Endothelial cell of umbilical vein (primary cell): Measurements from ENCODE around the gene CHSY1. TPM values are rescaled to one million over a fixed set of nuclear protein-coding genes. Genes with fewer than 3 reads are reported as not detected.

ENCODE experiments used
- BruUV-seq: library from RNA; stranded (reverse); fragments of 400-500 nt; replicated peaks from 2 replicates; lab custom pipeline; 2021; lab: Mats Ljungman, UMichigan
- CTCF ChIA-PET: fragments of 300-600, 350-600 bp; sonication (Branson Sonifier 250); formaldehyde crosslinking; loops from one replicate; lab custom pipeline; 2021; ENCODE audit warnings: antibody characterized with exemption, inconsistent platforms; lab: Charles Lee
- POLR2A ChIA-PET: fragments of 300-600, 350-600 bp; sonication (Branson Sonifier 250); formaldehyde crosslinking; loops from one replicate; lab custom pipeline; 2021; ENCODE audit warnings: antibody characterized with exemption, inconsistent platforms; lab: Charles Lee
- DNase-seq: peaks from one replicate; pipeline ENCODE4 v3.0.0-alpha.2; 2011; ENCODE audit warnings: low read depth, low spot score
- FAIRE-seq: peaks from 2 replicates; lab custom pipeline; 2011; peaks lifted over from hg19 to GRCh38; lab: Jason Lieb, UNC
- H2AFZ ChIP-seq: 2 replicates; pipeline ENCODE4 v1.6.0; 2012; ENCODE audit warnings: low read depth, low read length, control low read depth, inconsistent platforms
- H3K27ac ChIP-seq: 2 replicates; pipeline ENCODE4 v1.5.1; 2011; ENCODE audit warnings: low read depth, mild to moderate bottlenecking, control low read depth, low read length, moderate library complexity; ENCODE audit not compliant: insufficient read depth
- H3K27me3 ChIP-seq, 2 experiments: 2 replicates each; pipeline versions ENCODE4 v1.6.0 to v1.6.1; 2011; ENCODE audit warnings: low read length in 2 of 2, mixed read lengths in 1 of 2; ENCODE audit not compliant: control insufficient read depth in 2 of 2, insufficient read depth in 2 of 2
- H3K36me3 ChIP-seq, 2 experiments: 2 replicates in 1 of 2; 3 replicates in 1 of 2; pipeline ENCODE4 v1.5.1; 2011; ENCODE audit warnings: low read length in 2 of 2, mild to moderate bottlenecking in 1 of 2, moderate library complexity in 1 of 2; ENCODE audit not compliant: control insufficient read depth in 2 of 2, insufficient read depth in 2 of 2; ENCODE audit errors: extremely low read depth in 1 of 2
- H3K4me1 ChIP-seq: 3 replicates; pipeline ENCODE4 v1.5.1; 2011; ENCODE audit warnings: mild to moderate bottlenecking, low read length; ENCODE audit not compliant: control insufficient read depth, insufficient read depth; ENCODE audit errors: extremely low read depth
- H3K4me2 ChIP-seq: 2 replicates; pipeline ENCODE4 v1.6.1; 2011; ENCODE audit warnings: low read length, control low read depth, mixed read lengths; ENCODE audit not compliant: insufficient read depth
- H3K4me3 ChIP-seq, 3 experiments: fragments of 200-600 bp in 1 of 3; sonication (generic), shearing (Covaris generic) in 1 of 3; replicated peaks in 1 of 3; 2 replicates each; pipeline ENCODE4 v1.5.1; 2011 to 2016; ENCODE audit warnings: control low read depth in 3 of 3, low read length in 3 of 3, mild to moderate bottlenecking in 2 of 3, inconsistent platforms in 1 of 3, low read depth in 1 of 3, moderate library complexity in 1 of 3; ENCODE audit not compliant: insufficient read depth in 1 of 3
- H3K79me2 ChIP-seq: 2 replicates; pipeline ENCODE4 v1.6.0; 2012; ENCODE audit warnings: low read length, inconsistent platforms; ENCODE audit not compliant: control insufficient read depth, insufficient read depth
- H3K9ac ChIP-seq: replicated peaks from 2 replicates; pipeline ENCODE3; 2011; ENCODE audit warnings: low read length, control low read depth; ENCODE audit not compliant: insufficient read depth; ENCODE audit errors: extremely low read depth
- H3K9me1 ChIP-seq: replicated peaks from 3 replicates; pipeline ENCODE4 v1.6.0; 2011; ENCODE audit warnings: mild to moderate bottlenecking, low read length; ENCODE audit not compliant: control insufficient read depth, insufficient read depth; ENCODE audit errors: extremely low read depth
- H3K9me3 ChIP-seq: replicated peaks from 2 replicates; pipeline ENCODE4 v1.5.1; 2012; ENCODE audit warnings: low read length, inconsistent platforms; ENCODE audit not compliant: control insufficient read depth, insufficient read depth
- H4K20me1 ChIP-seq: replicated peaks from 2 replicates; pipeline ENCODE3; 2011; ENCODE audit warnings: mild to moderate bottlenecking, low read length; ENCODE audit not compliant: control insufficient read depth, insufficient read depth; ENCODE audit errors: extremely low read depth
- EZH2 ChIP-seq: IDR thresholded peaks from 2 replicates; pipeline ENCODE4 v1.6.1; 2012; ENCODE audit warnings: borderline replicate concordance, low read depth, mild to moderate bottlenecking, moderate library complexity, low read length, inconsistent platforms; ENCODE audit not compliant: severe bottlenecking
- FOS ChIP-seq: IDR thresholded peaks from 2 replicates; pipeline ENCODE4 v1.6.1; 2011; ENCODE audit warnings: mild to moderate bottlenecking, low read length, moderate library complexity, borderline replicate concordance; ENCODE audit not compliant: insufficient read depth
- JUN ChIP-seq: IDR thresholded peaks from 2 replicates; pipeline ENCODE4 v1.6.1; 2011; ENCODE audit warnings: borderline replicate concordance, low read depth; ENCODE audit not compliant: insufficient read length, insufficient read depth
- MAX ChIP-seq: IDR thresholded peaks from 2 replicates; pipeline ENCODE4 v1.6.1; 2011; ENCODE audit not compliant: insufficient read depth, insufficient read length
- MYC ChIP-seq: IDR thresholded peaks from one replicate; pipeline ENCODE4 v1.6.1; 2011; ENCODE audit warnings: mild to moderate bottlenecking, low read depth, low read length
- POLR2A ChIP-seq: IDR thresholded peaks from 2 replicates; pipeline ENCODE4 v1.6.1; 2012; ENCODE audit warnings: low read depth, mild to moderate bottlenecking, control low read depth, low read length
- POLR2AphosphoS5 ChIP-seq: IDR thresholded peaks from 2 replicates; pipeline ENCODE4 v1.6.1; 2012; ENCODE audit warnings: low read depth, mild to moderate bottlenecking, control low read depth, low read length, moderate library complexity; ENCODE audit not compliant: insufficient read depth
- dilution Hi-C: fragments of 300-500 bp; cut with MboI; formaldehyde crosslinking; loops from one replicate; pipeline ENCODE4 v1.15.0; 2019; ENCODE audit warnings: low sequenced_read_pairs; ENCODE audit not compliant: extremely low pct_ligation_motif_present
- intact Hi-C: fragments of 100-400 bp; cut with micrococcal nuclease; formaldehyde crosslinking; loops from one replicate; pipeline ENCODE4 v1.10.0; 2022
- polyA plus RNA-seq, 4 experiments: library from polyadenylated mRNA; depleted of rRNA in 3 of 4; stranded (reverse) in 3 of 4; unstranded in 1 of 4; fragments of >200 nt; gene quantifications; 2 replicates each; pipeline versions ENCODE4 v1.2.1 to v1.2.3, GENCODE V29; 2011 to 2012; ENCODE audit warnings: missing spikeins in 1 of 4
- total RNA-seq: library from RNA; stranded (reverse); gene quantifications from 2 replicates; pipeline ENCODE4 v1.2.3, GENCODE V29; 2021
- TF ChIP-seq, protein P1 (sequence below), 2 donors: IDR thresholded peaks; 1 replicate in 1 of 2; 2 replicates in 1 of 2; pipeline ENCODE4 v1.5.1; 2011; ENCODE audit warnings: low read length in 2 of 2, mild to moderate bottlenecking in 2 of 2, moderate library complexity in 2 of 2, control low read depth in 1 of 2, inconsistent platforms in 1 of 2, low read depth in 1 of 2; ENCODE audit not compliant: insufficient read depth in 1 of 2; ENCODE audit errors: extremely low read depth in 1 of 2

CHSY1 gene
- total and polyA plus RNA-seq, 2 donors (not counting 3 experiments of a cell fraction or from before 2014, with no cell fraction given) = 23.7 to 50.8 TPM

GRCh38 chr15:101168463-101168824, 83.4 kb downstream of the CHSY1 start:
- dilution Hi-C loops = no loop called here
- Histone ChIP-seq H3K4me2 (peak overlapping the region; percentile 82), H2AFZ (peak overlapping the region; percentile 2)

More at GRCh38 chr15:101168463-101168824, 83.4 kb downstream of the CHSY1 start:
- Histone ChIP-seq H4K20me1 (no peaks in the 10 kb centered on the region), H3K4me1 (peaks cover 37% of the 10 kb centered on the region), H3K27ac (peak overlapping the region; percentile 98), H3K79me2 (no peaks in the 10 kb centered on the region), H3K36me3 (no peaks in the 10 kb centered on the region), H3K9me1 (no peaks in the 10 kb centered on the region), H3K27me3 (no peaks in the 10 kb centered on the region), H3K4me3 (peak overlapping the region in 1 of 3 experiments; percentile 9), H3K9me3 (peaks cover 2% of the 10 kb centered on the region), H3K9ac (peak overlapping the region; percentile 44)
- POLR2A ChIA-PET = interaction anchor here (1.6 to 1.7 kb wide), 2 partner anchors 8 to 15 kb away, joined by 7 to 8 read pairs; no protein-coding TSS in a partner anchor
- TF ChIP-seq MAX (peak; percentile 5), POLR2AphosphoS5 (peak; percentile 34), EZH2 (no peak), POLR2A (peak; percentile 40), MYC (no peak), JUN (no peak), FOS (no peak)
- TF ChIP-seq, protein P1, sequence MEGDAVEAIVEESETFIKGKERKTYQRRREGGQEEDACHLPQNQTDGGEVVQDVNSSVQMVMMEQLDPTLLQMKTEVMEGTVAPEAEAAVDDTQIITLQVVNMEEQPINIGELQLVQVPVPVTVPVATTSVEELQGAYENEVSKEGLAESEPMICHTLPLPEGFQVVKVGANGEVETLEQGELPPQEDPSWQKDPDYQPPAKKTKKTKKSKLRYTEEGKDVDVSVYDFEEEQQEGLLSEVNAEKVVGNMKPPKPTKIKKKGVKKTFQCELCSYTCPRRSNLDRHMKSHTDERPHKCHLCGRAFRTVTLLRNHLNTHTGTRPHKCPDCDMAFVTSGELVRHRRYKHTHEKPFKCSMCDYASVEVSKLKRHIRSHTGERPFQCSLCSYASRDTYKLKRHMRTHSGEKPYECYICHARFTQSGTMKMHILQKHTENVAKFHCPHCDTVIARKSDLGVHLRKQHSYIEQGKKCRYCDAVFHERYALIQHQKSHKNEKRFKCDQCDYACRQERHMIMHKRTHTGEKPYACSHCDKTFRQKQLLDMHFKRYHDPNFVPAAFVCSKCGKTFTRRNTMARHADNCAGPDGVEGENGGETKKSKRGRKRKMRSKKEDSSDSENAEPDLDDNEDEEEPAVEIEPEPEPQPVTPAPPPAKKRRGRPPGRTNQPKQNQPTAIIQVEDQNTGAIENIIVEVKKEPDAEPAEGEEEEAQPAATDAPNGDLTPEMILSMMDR (IDR thresholded peaks at IDR 0.05; ENCODE audit: extremely low read depth in 1 of 2, insufficient read depth in 1 of 2, low read depth in 1 of 2, low read length in 2 of 2) = no peak
- CTCF ChIA-PET = interaction anchor here (0.9 to 5.0 kb wide), 11 partner anchors 8 to 90 kb away, joined by 3 to 23 read pairs (median 7); partner anchors contain the start of gene CHSY1
- BruUV-seq = TSS peak; percentile 79
- no peak for DNase-seq
- intact Hi-C loops = loop anchor here (2.0 kb wide), 2 partner anchors 20 to 42 kb away; no protein-coding TSS in a partner anchor
- FAIRE-seq = no peak
